Measurements from ENCODE around the gene DAB2IP.

Gene DAB2IP

DNA sequence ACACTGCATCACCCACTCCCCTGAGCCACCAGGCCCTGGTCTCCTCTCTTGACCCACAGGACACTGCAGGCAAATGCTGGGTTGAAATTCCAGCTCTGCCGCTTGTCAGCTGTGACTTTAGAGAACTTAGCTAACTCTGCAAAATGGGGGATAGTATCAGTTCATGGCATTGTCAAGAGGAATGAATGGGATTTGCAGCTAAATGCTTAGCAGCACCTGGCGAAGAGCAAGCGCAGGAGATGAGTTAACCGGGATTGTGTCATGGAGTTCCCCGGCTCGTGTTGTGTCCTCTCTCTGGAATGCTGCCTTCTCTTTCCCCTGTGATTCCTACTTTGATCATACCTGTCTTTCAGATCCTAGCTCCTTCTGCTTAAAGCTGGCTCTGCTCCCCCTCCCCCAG, 67.1 kb downstream of the DAB2IP start:
- Histone ChIP-seq H3K79me2 (ENCODE audit: insufficient read depth, low read length) (peaks cover 80% of the 10 kb centered on the region; the same call in 1 of the 2 replicates), H3K4me2 (ENCODE audit: low read depth, low read length, poor library complexity, severe bottlenecking) (no peak overlapping the region), H3K9me3 (ENCODE audit: insufficient read depth, low read depth, low read length) (no peaks in the 10 kb centered on the region)

DNA sequence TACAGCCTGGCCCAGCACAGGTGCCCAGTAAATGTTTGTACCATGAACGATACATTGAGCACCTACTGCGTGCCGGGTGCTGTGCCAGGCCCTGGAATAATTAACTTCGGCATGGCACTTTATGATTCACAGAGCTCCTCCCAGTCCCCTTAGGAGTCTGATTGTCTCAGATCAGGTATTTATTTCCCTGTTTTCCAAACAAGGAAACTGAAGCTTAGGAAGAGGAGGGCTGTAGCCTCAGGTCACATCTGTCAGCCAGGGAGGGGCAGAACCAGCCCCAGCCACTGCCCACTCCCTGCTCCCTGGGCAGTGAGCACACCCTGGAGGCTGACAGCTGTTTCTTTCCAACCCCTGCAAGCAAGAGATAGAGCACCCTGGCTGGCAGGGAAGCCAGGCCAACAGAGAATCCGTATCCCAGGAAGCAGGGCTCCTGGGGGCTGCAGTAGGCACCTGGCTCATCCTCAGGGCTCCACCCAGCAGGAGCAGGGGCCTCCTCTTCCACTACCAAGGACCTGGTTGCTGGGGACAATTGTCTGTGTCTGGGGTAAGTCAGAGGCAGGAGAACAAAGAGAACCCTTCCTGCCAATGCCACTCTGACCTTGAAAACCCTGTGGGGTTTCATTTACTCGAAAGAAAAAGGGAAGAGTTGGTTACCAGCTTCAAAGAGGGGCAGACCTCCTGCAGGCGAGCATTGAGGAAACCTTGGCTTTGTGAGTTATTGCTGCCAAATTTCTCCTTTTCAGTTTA, 69.0 kb downstream of the DAB2IP start:
- no peaks in the 10 kb centered on the region for H3K9me3 ChIP-seq (ENCODE audit: insufficient read depth, low read depth, low read length)
- no peak overlapping the region for H2AFZ ChIP-seq (ENCODE audit: low read length)
- no peaks in the 10 kb centered on the region for H3F3A ChIP-seq (ENCODE audit: low read depth)
- H3K4me2 ChIP-seq (ENCODE audit: low read depth, low read length, poor library complexity, severe bottlenecking), result no peak overlapping the region
- H3K9ac ChIP-seq (ENCODE audit: low read depth, low read length, poor library complexity, severe bottlenecking), result no peak overlapping the region
- no peaks in the 10 kb centered on the region for H3K9me2 ChIP-seq (replicated peaks; ENCODE audit: low read depth, low read length)
- H3K36me3 ChIP-seq (ENCODE audit: insufficient read depth, low read length), result peaks cover 3% of the 10 kb centered on the region; the same call in 1 of the 2 replicates
- TF ChIP-seq EZH2phosphoT487 (IDR thresholded peaks at IDR 0.05; ENCODE audit: borderline replicate concordance) (no peak), CTCF (conservative IDR thresholded peaks at IDR 0.05; ENCODE audit: low read length) (no peak)
- H3K27me3 ChIP-seq (ENCODE audit: insufficient read depth, low read length, poor library complexity, severe bottlenecking), result no peaks in the 10 kb centered on the region
- peaks cover 33% of the 10 kb centered on the region for H3K4me1 ChIP-seq (ENCODE audit: insufficient read depth, low read length, poor library complexity, severe bottlenecking)
- no peak overlapping the region for H3K4me3 ChIP-seq (ENCODE audit: low read length, poor library complexity, severe bottlenecking)
- H3K79me2 ChIP-seq (ENCODE audit: insufficient read depth, low read length), result peaks cover 79% of the 10 kb centered on the region; the same call in 1 of the 2 replicates
- no peaks in the 10 kb centered on the region for H4K20me1 ChIP-seq (ENCODE audit: insufficient read depth, low read length, poor library complexity, severe bottlenecking)

More for the DNA sequence above, 67.1 kb downstream of the DAB2IP start:
- H3K4me3 ChIP-seq (ENCODE audit: low read length, poor library complexity, severe bottlenecking), result no peak overlapping the region
- H3K36me3 ChIP-seq (ENCODE audit: insufficient read depth, low read length), result peaks cover 4% of the 10 kb centered on the region; the same call in 1 of the 2 replicates
- H4K20me1 ChIP-seq (ENCODE audit: insufficient read depth, low read length, poor library complexity, severe bottlenecking), result no peaks in the 10 kb centered on the region
- H2AFZ ChIP-seq (ENCODE audit: low read length), result no peak overlapping the region
- H3F3A ChIP-seq (ENCODE audit: low read depth), result no peaks in the 10 kb centered on the region
- H3K27me3 ChIP-seq (ENCODE audit: insufficient read depth, low read length, poor library complexity, severe bottlenecking), result no peaks in the 10 kb centered on the region
- H3K9ac ChIP-seq (ENCODE audit: low read depth, low read length, poor library complexity, severe bottlenecking), result no peak overlapping the region
- TF ChIP-seq EZH2phosphoT487 (IDR thresholded peaks at IDR 0.05; ENCODE audit: borderline replicate concordance) (no peak), CTCF (conservative IDR thresholded peaks at IDR 0.05; ENCODE audit: low read length) (no peak)
- H3K4me1 ChIP-seq (ENCODE audit: insufficient read depth, low read length, poor library complexity, severe bottlenecking), result peaks cover 26% of the 10 kb centered on the region
- H3K9me2 ChIP-seq (replicated peaks; ENCODE audit: low read depth, low read length), result no peaks in the 10 kb centered on the region

DNA sequence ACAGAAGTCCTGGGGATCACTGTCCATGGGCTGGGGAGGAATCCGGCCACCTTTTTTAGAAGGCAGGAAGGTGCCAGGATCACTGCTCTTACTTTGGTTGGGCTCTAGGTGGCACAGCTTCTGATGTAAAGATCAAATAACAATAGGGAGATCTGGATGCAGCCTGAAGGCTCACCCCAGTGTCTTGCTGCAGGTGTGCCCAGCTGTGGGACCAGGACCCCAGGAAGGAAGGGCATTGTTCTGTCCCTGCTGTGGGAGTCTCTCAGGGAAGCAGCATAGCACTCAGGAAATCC, 69.6 kb downstream of the DAB2IP start:
- no peak overlapping the region for H3K4me2 ChIP-seq (ENCODE audit: low read depth, low read length, poor library complexity, severe bottlenecking)
- no peaks in the 10 kb centered on the region for H3K36me3 ChIP-seq (ENCODE audit: insufficient read depth, low read length)
- H3K9me3 ChIP-seq (ENCODE audit: insufficient read depth, low read depth, low read length), result no peaks in the 10 kb centered on the region
- TF ChIP-seq CTCF (conservative IDR thresholded peaks at IDR 0.05; ENCODE audit: low read length) (peak; percentile 61), EZH2phosphoT487 (IDR thresholded peaks at IDR 0.05; ENCODE audit: borderline replicate concordance) (no peak)
- H2AFZ ChIP-seq (ENCODE audit: low read length), result no peak overlapping the region
- no peaks in the 10 kb centered on the region for H3K27me3 ChIP-seq (ENCODE audit: insufficient read depth, low read length, poor library complexity, severe bottlenecking)
- peaks cover 78% of the 10 kb centered on the region for H3K79me2 ChIP-seq (ENCODE audit: insufficient read depth, low read length)
- no peak overlapping the region for H3K4me3 ChIP-seq (ENCODE audit: low read length, poor library complexity, severe bottlenecking)
- peaks cover 33% of the 10 kb centered on the region for H3K4me1 ChIP-seq (ENCODE audit: insufficient read depth, low read length, poor library complexity, severe bottlenecking)
- no peaks in the 10 kb centered on the region for H4K20me1 ChIP-seq (ENCODE audit: insufficient read depth, low read length, poor library complexity, severe bottlenecking)
- H3F3A ChIP-seq (ENCODE audit: low read depth), result no peaks in the 10 kb centered on the region
- no peaks in the 10 kb centered on the region for H3K9me2 ChIP-seq (replicated peaks; ENCODE audit: low read depth, low read length)
- no peak overlapping the region for H3K9ac ChIP-seq (ENCODE audit: low read depth, low read length, poor library complexity, severe bottlenecking)
